ENCODE measurements around the gene PRSS22.

PRSS22 gene

DNA sequence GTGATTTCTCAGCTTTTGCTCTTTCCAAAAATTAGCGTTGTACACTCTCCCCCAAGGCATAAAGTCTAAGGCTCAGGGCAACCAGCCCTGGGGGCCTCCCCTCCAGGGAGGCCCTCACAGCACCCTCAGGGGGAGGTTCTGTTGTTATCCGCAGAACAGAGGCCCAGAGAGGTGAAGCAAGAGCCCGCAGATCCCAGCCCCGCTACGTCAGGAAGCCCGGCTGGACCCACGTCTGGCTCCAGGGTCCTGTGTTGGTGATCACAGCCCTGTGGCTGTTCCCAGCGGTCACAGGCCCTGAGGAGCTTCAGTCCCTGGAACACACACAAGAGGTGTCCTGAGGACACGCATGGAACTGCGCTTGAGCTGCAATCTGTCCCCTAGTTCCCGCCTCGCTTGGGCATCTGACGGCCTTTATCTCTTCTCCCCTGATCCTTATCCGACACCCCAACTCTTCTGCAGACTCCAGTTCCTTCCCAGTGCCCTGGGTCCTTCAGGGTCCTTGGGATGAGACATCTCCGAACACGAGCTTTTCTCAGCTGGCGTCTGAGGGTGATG lies 29.0 kb downstream of the PRSS22 start:
- DNase-seq (ENCODE audit: low read depth): no peak

DNA sequence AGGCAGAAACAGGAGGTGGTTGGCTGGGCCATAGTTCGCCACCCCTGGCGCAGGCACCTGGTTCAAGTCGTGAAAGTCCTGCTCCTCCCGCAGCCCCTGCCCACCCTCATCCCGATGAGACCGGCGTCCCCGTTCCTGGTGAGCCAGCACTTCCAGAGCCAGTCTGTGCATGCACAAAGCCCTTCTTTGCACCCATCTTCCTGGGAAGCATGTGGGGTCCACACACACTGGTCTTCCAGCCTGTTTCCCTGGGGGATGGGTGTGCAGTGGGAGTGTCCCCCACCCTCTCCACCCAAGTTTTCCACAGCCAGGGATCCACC lies 29.5 kb downstream of the PRSS22 start:
- no peak for DNase-seq (ENCODE audit: low read depth)

DNA sequence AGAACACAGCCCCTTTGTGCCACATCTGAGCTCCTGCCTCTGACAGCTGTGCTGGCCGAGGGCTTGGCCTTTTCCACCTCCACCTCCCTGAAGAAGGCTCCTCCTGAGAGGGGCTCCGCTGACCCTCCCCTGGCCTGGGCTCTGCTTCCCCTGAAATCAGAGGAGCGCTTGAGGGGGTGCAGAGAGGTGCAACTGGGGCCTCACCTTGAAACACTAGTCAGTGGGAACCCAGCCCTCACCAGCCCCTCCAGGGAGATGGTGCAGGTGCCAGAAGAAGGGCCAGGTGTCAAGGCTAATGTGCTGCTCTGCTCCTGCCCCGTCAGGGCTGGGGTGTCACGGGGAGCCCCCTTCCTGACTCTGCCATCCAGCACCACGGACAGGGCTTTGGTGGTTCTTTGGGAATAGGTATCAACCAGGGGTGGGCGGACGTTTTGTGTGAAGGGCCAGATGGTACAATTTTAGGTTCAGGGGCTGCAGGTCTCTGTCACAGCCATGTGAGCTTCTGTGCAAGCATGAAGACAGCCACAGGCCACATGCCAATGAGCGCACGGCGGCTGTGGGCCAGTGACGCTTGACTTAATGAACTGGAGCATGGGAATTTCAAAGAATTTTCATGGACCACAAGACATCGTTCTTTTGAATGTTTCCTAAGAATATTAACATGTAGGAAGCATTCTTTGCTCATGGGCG lies 30.0 kb downstream of the PRSS22 start:
- DNase-seq (ENCODE audit: low read depth): no peak

DNA sequence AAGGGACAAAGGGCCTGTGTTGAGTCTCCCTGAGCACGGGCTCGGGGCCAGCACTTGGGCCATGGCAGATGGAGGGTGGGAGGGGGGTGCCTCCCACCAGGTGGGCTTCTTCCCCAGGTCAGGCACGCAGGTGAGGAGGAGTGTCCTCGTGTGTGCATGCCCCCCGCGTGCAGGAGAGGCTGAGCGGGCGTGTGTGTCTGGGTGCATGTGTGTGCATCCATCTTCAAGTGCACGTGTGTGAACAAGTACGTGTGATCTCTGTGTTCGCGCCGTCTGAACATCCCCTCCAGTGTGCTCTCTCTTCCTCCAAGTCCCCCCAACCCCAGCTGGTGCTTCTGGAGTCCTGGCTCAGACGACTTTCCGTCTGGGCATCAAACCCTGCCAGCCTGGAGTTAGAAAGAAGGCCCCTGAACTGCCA lies 30.6 kb downstream of the PRSS22 start:
- no peak for DNase-seq (ENCODE audit: low read depth)

DNA sequence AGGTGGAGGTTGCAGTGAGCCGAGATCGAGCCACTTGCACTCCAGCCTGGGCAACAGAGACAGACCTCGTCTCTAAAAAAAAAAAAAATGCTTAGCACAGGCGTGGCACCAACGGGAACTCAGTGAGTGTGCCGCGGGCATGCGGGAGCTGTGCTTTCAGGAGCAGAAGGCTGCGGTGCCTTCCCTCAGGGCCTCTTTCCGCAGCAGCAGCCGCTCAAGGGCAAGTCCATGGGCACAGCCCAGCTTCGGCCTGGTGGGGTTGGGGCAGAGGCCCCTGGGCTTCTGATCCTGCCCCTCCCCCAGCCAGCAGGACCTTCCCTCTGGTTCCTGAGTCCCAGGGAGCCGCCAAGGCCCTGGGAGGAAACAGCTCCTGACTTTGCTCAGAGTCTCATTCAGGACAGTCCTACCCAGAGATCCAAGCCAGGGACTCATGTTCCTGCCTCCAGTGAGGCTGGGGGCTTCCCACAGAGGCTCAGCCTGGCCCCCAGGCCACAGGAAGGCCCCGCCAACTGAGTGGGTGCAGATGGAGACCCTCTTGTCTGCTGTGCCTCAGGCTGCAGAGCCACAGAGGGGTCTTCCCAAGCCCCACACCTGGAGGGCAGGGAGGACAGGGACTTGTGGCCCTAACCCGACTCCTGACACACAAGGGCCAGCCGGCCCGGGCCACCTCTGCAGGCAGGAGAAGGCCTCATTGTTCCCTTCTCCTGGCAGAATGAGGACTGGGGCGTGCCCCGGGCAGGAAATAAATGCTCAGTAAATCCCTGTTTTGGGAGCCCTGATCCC lies 31.2 kb downstream of the PRSS22 start:
- no peak for DNase-seq (ENCODE audit: low read depth)

DNA sequence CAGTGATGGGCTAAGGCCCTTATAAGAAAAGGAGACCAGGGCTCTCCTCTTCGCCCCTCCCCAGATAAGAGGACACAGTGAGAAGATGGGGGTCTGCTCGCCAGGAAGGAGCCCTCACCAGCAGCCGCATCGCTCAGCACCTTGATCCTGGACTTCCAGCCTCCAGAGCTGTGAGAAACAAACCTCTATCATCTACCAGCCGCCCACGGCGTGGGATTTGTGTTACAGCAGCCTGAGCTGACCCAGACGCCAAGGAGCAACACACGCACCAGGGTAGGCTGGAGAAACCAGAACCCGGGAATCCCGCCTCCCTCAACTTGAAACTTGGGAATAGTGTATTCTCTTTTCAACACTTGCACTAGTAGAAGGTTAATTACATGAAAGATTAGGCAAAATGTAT lies 32.1 kb downstream of the PRSS22 start:
- no peak for DNase-seq (ENCODE audit: low read depth)

DNA sequence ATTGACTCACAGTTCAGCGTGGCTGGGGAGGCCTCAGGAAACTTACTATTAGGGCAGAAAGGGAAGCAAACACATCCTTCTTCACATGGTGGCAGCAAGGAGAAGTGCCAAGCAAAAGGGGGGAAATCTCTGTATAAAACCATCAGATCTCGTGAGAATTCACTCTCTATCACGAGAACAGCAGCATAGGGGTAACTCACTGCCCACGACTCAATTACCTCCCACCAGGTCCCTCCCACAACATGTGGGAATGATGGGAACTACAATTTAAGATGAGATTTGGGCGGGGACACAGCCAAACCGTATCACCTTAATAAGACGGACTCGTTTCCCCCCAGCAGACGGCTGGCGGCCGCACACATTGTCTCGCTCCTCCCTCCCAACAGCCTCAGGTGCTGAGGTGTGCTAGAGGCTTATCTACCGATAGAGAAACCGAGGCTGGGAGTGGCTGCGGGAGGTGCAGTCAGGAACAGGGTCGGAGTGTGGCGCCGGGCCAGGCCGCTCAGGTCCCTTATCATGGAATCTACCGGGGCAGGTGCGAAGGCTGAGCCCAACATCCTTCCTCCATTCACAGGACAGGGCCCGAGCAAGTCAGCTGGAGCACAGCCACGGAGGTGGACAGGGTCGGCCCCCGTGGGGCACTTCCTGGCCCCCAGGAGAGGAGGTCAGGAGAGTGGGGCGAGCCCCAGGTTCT lies 32.8 kb downstream of the PRSS22 start:
- DNase-seq (ENCODE audit: low read depth): no peak

DNA sequence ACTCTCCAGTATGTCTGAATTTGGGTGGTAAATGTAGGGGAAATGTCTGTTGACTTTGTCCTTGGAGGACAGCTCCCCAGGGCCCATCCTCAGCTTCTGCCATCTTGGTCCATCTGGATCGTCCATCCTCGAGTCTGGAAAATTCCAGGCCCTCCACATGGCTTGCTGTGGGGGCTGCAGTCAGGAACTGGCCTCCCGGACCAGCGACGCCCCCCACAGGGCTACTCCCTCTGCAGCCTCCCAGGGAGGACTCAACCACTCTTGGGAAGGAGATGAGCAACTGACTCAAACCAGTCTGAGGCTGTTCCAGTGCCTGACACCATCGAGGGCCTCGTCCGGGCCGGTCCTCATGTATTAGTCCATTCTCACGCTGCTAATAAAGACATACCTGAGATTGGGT lies 33.3 kb downstream of the PRSS22 start:
- no peak for DNase-seq (ENCODE audit: low read depth)

DNA sequence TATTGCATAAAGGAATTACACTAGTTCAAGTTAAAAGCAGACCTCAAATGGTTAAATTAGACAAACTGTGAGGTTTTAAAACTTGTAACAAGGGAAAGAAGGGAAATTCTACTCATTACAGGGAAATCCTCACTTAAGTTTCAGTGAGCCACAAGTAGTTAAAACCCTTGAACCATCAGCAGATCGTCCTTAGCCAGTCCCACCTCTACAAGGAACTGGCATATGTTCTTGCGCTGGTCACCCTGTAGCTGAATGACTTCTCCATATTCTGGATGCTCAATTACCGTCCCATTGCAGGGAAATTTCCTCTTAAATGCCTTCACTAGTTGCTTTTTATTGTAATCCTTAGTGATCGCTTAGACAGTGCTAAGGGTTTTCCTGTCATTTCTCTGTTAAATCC lies 35.5 kb downstream of the PRSS22 start:
- DNase-seq (ENCODE audit: low read depth): no peak

DNA sequence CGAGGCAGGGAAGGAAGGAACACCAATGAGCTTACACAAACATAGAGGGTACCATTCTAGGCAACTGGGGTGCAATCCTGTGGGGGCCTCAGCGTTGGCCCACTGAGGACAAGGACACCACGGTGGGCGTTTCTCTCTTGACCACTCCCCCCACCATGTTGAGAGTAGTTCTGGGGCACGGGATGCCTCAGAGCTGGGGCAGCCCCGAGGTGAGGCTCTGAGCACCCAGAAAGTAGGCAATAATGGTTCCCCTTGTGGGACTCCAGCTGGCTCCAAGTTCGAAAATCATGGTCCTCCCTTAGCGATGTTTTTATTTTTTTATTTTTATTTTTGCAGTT lies 35.8 kb downstream of the PRSS22 start:
- DNase-seq (ENCODE audit: low read depth): no peak

DNA sequence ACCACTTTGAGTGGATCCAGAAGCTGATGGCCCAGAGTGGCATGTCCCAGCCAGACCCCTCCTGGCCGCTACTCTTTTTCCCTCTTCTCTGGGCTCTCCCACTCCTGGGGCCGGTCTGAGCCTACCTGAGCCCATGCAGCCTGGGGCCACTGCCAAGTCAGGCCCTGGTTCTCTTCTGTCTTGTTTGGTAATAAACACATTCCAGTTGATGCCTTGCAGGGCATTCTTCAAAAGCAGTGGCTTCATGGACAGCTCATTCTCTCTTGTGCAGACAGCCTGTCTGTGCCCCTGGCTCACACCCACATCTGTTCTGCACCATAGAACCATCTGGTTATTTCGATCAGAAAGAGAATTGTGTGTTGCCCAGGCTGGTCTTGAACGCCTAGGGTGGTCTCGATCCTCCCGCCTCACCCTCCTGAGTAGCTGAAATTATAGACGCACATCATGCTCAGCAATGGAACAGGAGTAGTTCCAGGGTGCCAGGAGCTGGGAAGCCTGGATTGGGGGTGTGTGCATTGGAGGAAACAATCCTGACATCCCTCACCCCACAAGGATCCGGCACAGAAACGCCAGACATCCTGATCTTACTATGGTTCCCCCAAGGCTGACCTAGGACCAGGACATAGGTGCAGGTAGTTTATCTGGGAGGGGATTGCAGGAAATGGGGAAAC lies 36.3 kb downstream of the PRSS22 start:
- DNase-seq (ENCODE audit: low read depth): no peak

DNA sequence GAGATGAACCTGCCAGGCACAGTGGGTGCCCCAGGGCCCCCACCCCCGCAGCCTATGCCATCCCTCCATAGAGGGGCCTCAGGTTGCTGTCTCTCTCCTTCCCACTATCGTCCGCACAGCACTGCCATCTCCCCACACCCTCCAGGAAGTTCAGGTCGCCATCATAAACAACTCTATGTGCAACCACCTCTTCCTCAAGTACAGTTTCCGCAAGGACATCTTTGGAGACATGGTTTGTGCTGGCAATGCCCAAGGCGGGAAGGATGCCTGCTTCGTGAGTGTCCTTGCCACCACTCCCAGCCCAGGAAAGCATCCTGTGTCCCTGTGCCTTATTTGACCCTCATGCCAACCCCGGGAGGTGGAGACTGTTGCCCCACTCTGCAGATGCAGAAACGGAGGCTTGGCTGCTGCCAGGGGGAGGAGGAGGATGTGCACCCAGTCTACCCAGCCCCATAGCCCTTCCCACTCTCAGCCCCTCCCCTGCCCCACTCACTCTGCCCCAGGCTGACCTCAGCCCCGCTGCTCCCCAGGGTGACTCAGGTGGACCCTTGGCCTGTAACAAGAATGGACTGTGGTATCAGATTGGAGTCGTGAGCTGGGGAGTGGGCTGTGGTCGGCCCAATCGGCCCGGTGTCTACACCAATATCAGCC lies 37.0 kb downstream of the PRSS22 start:
- no peak for DNase-seq (ENCODE audit: low read depth)

DNA sequence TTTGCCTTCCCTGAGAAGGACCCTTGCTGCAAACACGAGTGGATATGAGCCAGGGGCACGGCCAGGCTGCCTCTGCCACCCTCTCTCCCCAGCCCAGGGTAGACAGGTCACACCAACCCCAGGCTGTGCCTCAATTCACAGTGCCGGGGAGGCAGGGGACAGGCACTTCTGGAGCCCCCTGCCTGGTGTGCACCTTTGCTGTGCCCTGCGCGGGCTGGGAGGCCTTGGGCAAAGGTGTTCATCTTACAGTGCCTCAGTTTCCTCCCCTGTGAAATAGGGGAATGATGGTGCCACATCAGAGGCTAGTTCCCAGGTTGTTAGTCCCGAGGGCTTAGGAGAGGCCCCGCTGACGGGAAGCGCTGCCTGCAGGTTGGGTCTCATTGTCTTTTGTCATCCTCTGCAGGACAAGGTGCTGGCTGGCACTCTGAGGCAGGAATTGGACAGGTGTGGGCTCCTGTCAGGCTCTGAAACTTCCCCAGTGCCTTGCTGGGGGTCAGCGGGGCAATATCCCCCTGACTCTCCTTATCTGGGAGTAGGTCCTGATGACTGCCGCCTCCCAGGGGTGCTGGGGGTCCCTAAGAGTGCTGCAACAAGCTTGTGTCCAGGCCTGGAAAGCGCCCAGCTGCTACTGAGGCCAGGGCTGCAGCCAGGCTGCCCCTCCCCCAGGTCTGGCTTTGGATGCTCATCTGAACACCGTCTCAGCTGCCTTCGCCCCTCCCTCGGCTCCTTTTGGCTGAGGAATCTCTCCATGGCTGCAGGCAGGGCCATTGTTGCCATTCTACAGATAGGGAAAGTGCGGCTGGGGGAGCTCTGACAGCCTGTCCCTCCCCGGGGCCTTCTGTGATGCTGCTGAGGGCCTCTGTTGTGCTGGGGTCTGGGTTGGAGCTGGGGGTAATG lies 37.8 kb downstream of the PRSS22 start:
- no peak for DNase-seq (ENCODE audit: low read depth)

DNA sequence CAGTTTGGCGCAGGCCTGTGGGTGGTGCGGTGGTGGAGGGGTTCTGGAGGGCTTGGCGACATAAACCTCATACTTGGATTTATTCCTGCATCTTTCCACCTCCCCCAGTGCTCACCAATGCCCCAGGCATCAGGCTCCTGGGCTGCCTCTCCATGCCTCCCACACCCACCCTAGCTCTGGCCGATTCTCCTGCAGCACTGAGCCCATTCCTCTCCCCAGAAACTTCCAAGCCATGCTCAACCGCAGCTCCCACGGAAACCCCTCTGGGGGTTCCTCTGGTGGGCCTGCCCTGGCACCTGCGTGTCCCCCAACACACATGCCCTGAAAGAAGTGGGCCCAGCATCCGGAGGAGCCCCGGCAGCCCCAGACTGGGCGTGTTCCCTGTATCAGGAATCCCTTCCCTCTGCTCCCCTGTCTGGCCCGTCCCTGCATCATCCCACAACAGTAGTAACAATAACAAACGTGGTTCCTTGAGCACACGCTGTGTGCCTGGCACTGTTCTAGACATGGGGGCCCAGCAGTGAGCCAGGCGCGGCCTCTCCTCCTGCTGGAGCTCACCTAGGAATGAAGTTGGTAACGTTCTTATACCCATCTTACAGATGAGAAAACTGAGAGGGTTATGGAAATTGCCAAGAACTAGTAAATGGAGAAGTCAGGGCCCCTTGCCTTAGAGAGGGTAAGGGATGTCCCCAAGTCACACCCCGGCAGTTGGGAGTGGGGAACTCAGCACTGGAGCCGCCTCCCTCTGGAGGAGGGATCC lies 38.6 kb downstream of the PRSS22 start:
- no peak for DNase-seq (ENCODE audit: low read depth)

DNA sequence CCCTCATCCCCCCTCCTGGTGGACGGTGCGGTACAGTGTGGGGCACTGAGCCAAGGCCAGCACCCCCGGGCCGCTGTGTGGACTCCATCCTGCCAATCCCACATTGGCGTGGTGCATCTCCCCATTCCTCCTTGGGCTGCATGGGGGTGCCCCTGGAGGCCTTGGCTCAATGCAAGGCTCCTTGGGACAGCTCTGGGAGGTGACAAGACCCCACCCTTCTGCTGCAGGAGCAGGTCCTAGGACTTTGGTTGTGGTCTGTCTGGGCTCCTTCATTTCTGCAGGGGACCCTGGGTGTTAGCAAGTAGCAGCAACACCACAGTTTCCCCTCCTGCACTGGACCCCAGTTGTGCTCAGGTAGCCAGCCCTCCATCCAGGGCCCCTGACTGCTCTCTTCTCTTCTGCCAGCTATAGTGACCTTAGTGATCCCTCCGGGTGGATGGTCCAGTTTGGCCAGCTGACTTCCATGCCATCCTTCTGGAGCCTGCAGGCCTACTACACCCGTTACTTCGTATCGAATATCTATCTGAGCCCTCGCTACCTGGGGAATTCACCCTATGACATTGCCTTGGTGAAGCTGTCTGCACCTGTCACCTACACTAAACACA lies 39.6 kb downstream of the PRSS22 start:
- DNase-seq (ENCODE audit: low read depth): no peak

DNA sequence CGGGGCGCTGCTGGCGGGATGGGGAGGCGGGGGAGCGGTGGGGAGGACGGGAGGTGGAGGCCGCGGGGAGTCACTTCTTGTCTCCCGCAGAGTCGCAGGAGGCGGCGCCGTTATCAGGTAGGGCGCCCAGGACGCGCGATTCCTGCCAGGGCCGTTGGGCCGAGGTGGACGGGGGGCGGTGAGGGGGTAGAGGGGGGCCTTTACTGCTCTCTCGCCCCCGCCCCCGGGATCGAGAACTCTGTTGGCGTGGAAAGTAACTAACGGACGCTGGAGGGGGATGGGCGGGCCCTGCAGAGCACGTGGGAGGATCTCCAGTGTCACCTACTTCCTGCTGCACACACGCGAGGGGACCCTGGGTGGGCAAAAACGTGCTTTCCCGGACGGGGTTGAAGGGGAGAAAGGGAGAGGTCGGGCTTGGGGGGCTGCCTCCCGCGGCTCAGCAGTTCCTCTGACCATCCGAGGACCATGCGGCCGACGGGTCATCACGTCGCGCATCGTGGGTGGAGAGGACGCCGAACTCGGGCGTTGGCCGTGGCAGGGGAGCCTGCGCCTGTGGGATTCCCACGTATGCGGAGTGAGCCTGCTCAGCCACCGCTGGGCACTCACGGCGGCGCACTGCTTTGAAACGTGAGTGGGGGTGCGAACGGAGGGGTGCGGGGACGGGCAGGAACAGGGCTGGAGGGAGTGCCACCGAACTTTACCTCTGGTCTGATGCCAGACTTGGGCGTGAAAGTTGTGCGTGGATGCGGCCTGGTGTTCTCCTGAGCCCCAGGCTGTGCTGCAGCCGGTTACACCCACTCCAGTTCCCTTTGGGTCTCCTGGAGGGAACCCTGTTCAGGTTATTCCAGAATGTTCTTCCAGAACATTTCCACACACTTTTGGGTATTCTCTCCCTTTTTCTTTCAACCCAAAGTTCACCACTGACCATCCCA lies 40.4 kb downstream of the PRSS22 start:
- no peak for DNase-seq (ENCODE audit: low read depth)

DNA sequence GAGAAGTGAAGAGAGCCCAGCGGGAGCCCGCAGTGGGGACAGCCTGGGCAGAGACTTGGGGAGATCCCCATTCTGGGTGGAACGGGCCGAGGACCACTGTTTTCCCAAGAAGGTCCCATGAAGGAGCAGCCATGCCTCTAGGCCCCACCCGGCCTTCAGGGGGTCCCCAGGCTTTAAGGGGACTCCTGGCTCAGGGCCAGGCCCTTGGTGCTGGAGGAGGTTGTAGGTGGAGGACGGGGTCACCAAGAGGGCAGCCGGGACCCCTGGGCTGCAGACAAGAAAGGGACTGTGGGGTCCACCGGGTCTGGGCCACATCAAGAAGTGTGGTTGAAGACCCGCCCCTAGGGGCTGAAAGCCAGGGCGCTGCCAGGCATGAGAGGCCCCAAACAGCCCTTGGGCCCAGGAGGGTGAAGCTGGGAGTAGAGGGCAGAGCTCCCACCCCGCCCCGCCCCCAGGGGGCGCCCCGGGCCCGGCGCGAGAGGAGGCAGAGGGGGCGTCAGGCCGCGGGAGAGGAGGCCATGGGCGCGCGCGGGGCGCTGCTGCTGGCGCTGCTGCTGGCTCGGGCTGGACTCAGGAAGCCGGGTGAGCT lies 41.1 kb downstream of the PRSS22 start, which contains the start of gene PRSS21:
Gene PRSS21 (plus strand): TSS at position 487 of the 589 bp plus-strand sequence. CDS start 32 bp downstream, at position 519.
- DNase-seq (ENCODE audit: low read depth): no peak

DNA sequence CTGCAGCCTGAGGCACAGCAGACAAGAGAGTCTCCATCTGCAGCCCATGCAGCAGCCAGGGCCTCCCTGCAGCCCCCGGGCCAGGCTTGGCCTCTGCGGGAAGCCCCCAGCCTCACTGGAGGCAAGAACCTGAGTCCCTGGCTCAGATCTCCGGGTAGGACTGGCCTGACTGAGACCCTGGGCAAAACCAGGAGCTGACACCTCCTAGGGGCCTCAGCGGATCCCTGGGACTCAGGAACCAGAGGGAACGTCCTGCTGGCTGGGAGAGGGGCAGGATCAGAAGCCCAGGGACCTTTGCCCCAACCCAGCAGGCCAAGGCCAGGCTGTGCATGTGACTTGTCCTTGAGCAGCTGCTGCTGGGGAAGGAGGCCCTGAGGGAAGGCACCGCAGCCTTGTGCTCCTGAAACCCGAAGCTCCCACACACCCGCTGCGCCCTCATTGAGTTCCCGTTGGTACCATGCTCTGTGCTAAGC lies 42.6 kb downstream of the PRSS22 start:
- DNase-seq (ENCODE audit: low read depth): no peak

Data from T-helper 22 cell (primary cell).